GM18505 (cell line): Measurements from ENCODE around the gene NABP2.

ENCODE experiments used
- ATAC-seq: cut with Tn5 transposase; IDR thresholded peaks from one replicate; pipeline ENCODE4 v1.9.1; 2021; ENCODE audit not compliant: unreplicated experiment
- POLR2A ChIP-seq: IDR thresholded peaks from 4 replicates; pipeline ENCODE4 v1.6.1; 2011; ENCODE audit warnings: borderline replicate concordance; ENCODE audit not compliant: insufficient read depth, insufficient read length; ENCODE audit errors: extremely low read depth

The NABP2 gene

DNA sequence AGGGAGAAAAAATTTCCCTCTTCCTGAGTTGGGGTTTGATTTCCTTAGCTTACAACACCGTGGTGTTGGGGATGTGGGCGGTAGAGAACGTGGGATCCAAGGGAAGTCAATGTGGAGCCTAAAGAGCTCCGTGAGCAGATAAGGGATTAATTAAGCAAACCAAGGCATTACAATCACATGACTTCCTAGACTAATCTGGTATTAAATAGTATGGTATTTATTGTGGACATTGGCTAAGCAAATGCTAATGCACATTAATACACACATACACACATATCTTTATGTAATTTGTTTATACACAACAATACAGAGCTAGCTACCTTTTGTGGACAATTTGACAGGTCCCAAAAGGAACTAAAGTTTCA, 1.6 kb upstream of the NABP2 start:
- no peak for ATAC-seq
- no peak for TF ChIP-seq POLR2A

- ATAC-seq: no peak
- TF ChIP-seq POLR2A: no peak
Measured at GRCh38 chr12:56223571-56224101, 506 bp upstream of the NABP2 start.

DNA sequence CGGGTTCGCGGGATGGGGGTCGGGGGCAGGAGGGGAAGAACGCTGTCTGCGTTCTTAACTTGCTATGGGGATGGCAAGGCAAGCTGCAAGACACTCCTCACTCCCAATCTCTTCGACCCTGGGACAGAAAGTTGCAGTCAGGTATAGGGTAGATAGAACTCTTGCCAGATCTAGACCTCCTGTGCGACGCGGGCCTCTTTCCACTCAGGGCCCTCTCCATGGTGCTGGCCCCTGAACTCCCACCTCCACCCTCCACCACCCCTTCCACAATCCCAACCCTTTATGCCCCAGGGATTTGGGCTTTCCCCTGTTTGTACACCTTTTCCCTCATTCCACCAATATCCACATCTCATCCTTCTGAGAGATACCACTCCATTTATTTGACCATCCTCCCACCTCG, 812 bp downstream of the NABP2 start:
- no peak for ATAC-seq
- TF ChIP-seq POLR2A: no peak

GRCh38 chr12:56229082-56229481, 4.9 kb downstream of the NABP2 start:
- no peak for ATAC-seq
- TF ChIP-seq POLR2A: no peak

DNA sequence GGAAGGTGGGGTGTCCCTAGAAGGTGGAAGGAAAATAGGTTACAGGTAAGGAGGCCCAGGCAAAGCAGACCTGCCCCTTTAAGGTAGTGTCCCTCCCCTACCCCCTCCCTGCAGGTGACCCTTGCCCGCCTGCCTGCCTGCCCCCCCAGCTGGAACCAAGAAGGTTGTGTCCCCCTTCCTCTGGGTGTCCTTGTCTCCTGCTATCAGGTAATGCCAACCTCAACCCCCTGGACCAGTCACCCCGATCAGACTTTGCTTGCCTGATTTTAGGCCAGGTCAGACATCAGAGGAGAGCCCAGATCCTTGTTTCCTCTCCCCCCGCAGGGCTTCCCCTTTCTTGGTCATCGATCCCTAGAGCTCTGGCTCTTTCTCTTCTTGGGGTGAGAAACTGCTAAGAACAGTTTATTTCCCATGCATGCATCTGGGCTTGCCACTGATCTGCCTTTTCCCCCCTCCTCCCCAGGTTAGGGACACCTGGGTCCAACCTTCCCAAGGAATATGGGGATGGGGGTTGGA, 5.8 kb downstream of the NABP2 start, which contains the start of gene SLC39A5:
SLC39A5 (plus strand) TSS at position 136 of the 516 bp plus-strand sequence. CDS start 1,224 bp downstream, outside the sequence.
- ATAC-seq: no peak
- TF ChIP-seq POLR2A: no peak

DNA sequence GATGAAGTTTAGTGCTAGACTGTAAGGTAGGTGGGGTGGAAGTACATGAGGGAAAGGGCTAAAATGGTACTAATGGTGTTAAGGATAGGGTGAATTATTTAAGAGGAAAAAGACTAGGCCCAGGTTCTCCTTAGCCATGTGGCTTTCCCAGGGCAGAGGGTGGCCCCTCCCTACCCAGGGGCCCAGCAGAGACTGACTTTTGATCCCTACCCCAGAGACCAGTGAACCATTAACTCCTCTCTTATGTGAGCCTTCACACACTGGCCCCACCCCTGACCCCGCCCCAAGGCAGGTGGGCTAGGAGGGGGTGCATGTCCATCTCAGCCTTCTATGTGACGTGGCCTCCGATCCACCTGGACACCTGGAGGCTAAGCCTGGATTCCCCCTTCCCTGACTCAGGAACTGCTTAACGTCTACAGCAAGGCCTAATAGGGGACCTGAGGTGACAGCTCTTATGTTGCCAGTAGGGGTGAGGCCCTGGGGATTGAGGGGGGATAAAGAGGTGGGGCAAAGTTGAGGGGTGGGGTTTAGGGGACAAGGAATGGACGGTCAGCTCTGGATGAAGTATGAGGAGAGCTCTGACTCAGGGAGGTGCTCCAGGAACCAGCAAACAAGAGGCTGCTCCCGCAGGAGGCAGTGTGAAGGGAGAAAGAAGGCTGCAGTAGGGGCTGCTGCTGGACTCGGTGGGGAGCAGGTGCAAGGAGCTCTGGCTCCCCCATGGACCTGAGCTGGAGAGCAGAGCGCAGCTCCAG, 6.5 kb downstream of the NABP2 start:
- TF ChIP-seq POLR2A: no peak
- ATAC-seq: no peak

GRCh38 chr12:56231184-56231582, 7.0 kb downstream of the NABP2 start:
- TF ChIP-seq POLR2A: no peak
- no peak for ATAC-seq

DNA sequence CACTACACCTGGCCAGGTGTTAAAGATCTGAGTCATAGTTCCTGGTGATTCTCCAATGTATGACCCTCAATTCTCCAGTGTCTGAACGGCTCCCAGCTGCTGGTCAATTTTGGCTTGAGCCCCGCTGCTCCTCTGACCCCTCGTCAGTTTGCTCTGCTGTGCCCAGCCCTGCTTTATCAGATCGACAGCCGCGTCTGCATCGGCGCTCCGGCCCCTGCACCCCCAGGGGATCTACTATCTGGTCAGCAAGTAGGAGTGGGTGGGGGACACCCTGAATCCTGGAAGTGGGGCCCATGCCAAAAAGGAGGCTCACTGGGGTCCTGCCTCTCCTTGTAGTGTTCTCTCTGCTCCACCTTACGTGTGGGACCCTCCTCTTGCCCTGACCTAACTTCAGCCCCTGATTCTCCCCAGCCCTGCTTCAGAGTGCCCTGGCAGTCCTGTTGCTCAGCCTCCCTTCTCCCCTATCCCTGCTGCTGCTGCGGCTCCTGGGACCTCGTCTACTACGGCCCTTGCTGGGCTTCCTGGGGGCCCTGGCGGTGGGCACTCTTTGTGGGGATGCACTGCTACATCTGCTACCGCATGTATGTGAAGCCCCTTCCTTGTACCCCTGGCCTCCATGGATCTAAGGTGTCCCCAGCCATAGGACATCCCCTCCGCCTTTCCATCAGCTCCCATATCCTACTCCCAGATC, 10.7 kb downstream of the NABP2 start:
- no peak for ATAC-seq
- TF ChIP-seq POLR2A: no peak

DNA sequence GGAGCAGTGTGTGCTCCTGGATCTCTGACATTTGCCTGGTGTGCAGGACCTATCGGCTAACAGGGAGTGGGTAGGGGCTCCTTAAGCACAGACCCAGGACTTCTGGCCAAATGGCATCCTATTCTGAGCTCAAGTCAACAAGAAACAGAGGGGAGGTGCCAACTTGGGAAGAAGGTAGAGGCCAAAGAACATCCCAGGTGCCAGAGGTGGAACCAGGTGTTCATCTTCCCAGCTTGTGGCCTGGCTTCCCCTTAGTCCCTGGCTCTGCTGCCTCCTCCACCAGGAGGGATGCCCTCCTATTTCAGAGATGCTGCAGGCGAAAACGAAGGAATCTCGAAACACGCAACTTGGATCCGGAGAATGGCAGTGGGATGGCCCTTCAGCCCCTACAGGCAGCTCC, 11.9 kb downstream of the NABP2 start:
- TF ChIP-seq POLR2A: no peak
- ATAC-seq: no peak

DNA sequence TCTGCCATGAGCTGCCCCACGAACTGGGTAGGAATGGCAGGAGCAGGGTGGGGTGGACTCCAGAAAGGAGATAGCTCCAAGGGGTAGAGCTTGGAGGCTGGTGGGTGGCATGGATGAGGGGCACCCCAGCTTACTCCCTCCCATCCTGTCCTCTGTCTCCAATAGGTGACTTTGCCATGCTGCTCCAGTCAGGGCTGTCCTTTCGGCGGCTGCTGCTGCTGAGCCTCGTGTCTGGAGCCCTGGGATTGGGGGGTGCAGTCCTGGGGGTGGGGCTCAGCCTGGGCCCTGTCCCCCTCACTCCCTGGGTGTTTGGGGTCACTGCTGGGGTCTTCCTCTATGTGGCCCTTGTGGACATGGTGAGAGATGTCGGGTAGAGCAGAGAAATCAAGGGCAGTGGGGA, 12.8 kb downstream of the NABP2 start:
- TF ChIP-seq POLR2A: no peak
- no peak for ATAC-seq

DNA sequence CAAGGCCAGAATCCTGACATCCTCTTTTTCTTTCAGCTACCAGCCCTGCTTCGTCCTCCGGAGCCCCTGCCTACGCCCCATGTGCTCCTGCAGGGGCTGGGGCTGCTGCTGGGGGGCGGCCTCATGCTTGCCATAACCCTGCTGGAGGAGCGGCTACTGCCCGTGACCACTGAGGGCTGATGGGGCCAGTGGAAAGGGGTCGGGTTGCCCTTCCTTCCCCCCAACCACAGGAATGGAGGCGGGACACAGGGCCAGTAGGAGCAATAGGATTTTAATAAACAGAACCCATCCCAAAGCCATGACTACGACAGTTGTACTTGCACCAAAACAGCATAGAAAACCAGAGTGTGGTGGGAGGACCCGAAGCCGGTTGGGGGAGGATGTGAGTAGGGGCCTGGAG, 13.4 kb downstream of the NABP2 start:
- TF ChIP-seq POLR2A: no peak
- ATAC-seq: no peak

GRCh38 chr12:56241424-56242303, 17.5 kb downstream of the NABP2 start:
- no peak for TF ChIP-seq POLR2A
- no peak for ATAC-seq

DNA sequence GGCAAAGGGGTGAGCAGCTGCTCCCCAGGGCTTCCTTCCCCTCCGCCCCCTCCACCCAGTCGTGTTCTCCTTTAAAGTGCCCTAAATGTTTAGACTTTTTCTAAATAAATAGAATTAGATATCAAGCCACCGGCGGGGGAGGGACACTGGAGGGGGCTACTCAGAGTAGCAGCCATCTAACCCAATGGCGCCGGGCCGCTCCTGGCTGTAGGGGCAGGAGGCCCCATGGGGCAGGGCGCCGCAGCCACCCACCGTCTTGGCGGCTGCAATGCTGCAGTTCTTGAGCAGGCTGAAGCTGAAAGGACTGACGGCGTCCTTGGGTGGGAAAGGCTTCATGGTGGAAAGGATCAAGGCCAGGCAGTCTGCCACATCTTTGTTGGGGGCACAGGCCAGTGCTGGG, 18.8 kb downstream of the NABP2 start:
- no peak for TF ChIP-seq POLR2A
- no peak for ATAC-seq

DNA sequence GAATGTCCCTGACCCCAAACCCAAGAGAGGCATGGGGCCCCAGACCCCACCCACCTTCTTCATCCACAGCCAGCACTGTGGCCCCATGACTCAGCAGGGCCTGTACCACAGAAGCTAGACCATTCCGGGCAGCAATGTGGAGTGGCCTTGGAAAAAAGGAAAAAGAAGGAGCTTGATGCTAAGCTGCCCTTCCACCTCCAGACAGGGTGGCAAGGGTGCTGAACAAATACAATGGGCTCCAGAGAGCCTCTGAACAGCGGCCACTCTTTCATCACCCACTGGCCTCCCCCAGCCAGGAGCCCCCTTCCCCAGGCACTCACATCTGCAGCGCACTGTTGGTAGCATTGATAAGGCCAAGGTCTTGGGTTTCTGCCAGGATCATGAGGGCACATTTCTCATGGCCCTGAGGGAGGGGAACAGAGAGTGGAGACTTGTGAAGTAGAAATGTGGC, 19.6 kb downstream of the NABP2 start:
- TF ChIP-seq POLR2A: no peak
- no peak for ATAC-seq

GRCh38 chr12:56244494-56244893, 20.4 kb downstream of the NABP2 start:
- ATAC-seq: no peak
- TF ChIP-seq POLR2A: no peak
